K562 (cell line): Measurements from ENCODE around the gene ZNF672. TPM values are rescaled to one million over a fixed set of nuclear protein-coding genes. Genes with fewer than 3 reads are reported as not detected.

Source experiments
- CHD7 ChIP-seq: fragments of 200-600 bp; sonication (generic); IDR thresholded peaks from one replicate; pipeline ENCODE4 v1.6.1; 2012; ENCODE audit warnings: mild to moderate bottlenecking, low read depth, low read length, inconsistent platforms
- ID3 ChIP-seq, 2 experiments: fragments of 250-450 bp in 1 of 2; fragments of 450-650 bp in 1 of 2; sonication (Bioruptor Pico) in 1 of 2; IDR thresholded peaks; 2 replicates each; pipeline versions ENCODE4 v1.6.1 to v1.8.0; 2016 to 2021; ENCODE audit warnings: mild to moderate bottlenecking in 2 of 2, moderate library complexity in 2 of 2, missing compliant biosample characterization in 1 of 2, missing genetic modification characterization in 1 of 2
- NR4A1 ChIP-seq, 2 experiments: fragments of 250-450 bp in 1 of 2; fragments of 450-650 bp in 1 of 2; sonication (Bioruptor Pico) in 1 of 2; IDR thresholded peaks; 2 replicates each; pipeline versions ENCODE4 v1.4.0 to v1.6.1; 2016 to 2020; ENCODE audit warnings: mild to moderate bottlenecking in 2 of 2, missing compliant biosample characterization in 1 of 2, missing genetic modification characterization in 1 of 2, moderate library complexity in 1 of 2
- THAP12 ChIP-seq: fragments of 250-450 bp; sonication (Bioruptor Pico); IDR thresholded peaks from 2 replicates; pipeline ENCODE4 v1.9.0; 2021; ENCODE audit warnings: mild to moderate bottlenecking, inconsistent platforms
- ZBTB26 ChIP-seq: fragments of 450-650 bp; formaldehyde crosslinking; IDR thresholded peaks from 2 replicates; pipeline ENCODE4 v1.4.0; 2022; ENCODE audit warnings: missing genetic modification characterization
- ZBTB49 ChIP-seq: sonication (generic); formaldehyde crosslinking; IDR thresholded peaks from 2 replicates; pipeline ENCODE4 v1.8.0; 2022; ENCODE audit warnings: missing genetic modification reagents, mild to moderate bottlenecking, borderline replicate concordance
- ZC3H11A ChIP-seq: IDR thresholded peaks from 2 replicates; pipeline ENCODE4 v1.6.1; 2012; ENCODE audit warnings: low read depth, low read length, improper control_type of control experiment
- polyA plus RNA-seq, 8 experiments: library from polyadenylated mRNA; depleted of rRNA in 4 of 8; stranded (reverse) in 5 of 8; unstranded in 3 of 8; fragments of >200 nt; fragmentation: Nextera tagmentation in 2 of 8; fragmentation: Illumina TruSeq in 1 of 8; extraction: Ambion mirVana in 2 of 8; extraction: Trizol in 1 of 8; gene quantifications; 2 replicates each; pipeline versions ENCODE4 v1.2.1 to v1.2.3, GENCODE V29; 2011 to 2014; ENCODE audit warnings: inconsistent platforms in 1 of 8, missing spikeins in 1 of 8
- total RNA-seq, 7 experiments: library from RNA; depleted of rRNA in 6 of 7; stranded (reverse); fragments of >200 nt in 6 of 7; fragmentation: Illumina TruSeq in 2 of 7; extraction: Trizol in 2 of 7; gene quantifications; 2 replicates each; pipeline versions ENCODE4 v1.2.1 to v1.2.3, GENCODE V29; 2011 to 2021; ENCODE audit warnings: low replicate concordance in 1 of 7

Gene ZNF672
- total and polyA plus RNA-seq, 9 of the 15 experiments (the other 6 are each of a cell fraction or from before 2014, with no cell fraction given): 1.9 to 57.9 (median 24.1) TPM

GRCh38 chr1:248837781-248838356 lies at the start of gene ZNF672 (continued):
- no peak for TF ChIP-seq ZBTB49 (CRISPR knock-in tag)
- no peak for TF ChIP-seq CHD7
- no peak for TF ChIP-seq ID3 (CRISPR knock-in tag; IDR thresholded peaks at IDR 0.05)
- TF ChIP-seq ID3 (tag; IDR thresholded peaks at IDR 0.05): no peak
- no peak for TF ChIP-seq NR4A1 (CRISPR knock-in tag; IDR thresholded peaks at IDR 0.05)
- no peak for TF ChIP-seq NR4A1 (tag; IDR thresholded peaks at IDR 0.05)
- TF ChIP-seq THAP12: no peak
- TF ChIP-seq ZBTB26 (CRISPR knock-in tag): no peak
- no peak for TF ChIP-seq ZC3H11A
